ENCODE results near the gene DDC.

DDC gene

GRCh38 chr7:50564640-50565558, at the start of gene DDC:
DDC (minus strand) TSS chr7:50565405; CDS start chr7:50544085, 21,320 bp downstream.
- DNase-seq, result no peak

GRCh38 chr7:50613473-50613872, 48.3 kb upstream of the DDC start:
- DNase-seq, result no peak

GRCh38 chr7:50612704-50613103, 47.5 kb upstream of the DDC start:
- DNase-seq, result no peak

GRCh38 chr7:50610521-50611277, 45.5 kb upstream of the DDC start:
- DNase-seq, result no peak

GRCh38 chr7:50608196-50608906, 43.1 kb upstream of the DDC start:
- DNase-seq, result no peak

- DNase-seq, result no peak
Measured at GRCh38 chr7:50607524-50608125, 42.4 kb upstream of the DDC start.

GRCh38 chr7:50605059-50605458, 39.9 kb upstream of the DDC start:
- DNase-seq, result no peak

- no peak for DNase-seq
Measured at GRCh38 chr7:50603287-50603686, 38.1 kb upstream of the DDC start.

GRCh38 chr7:50599385-50599784, 34.2 kb upstream of the DDC start:
- DNase-seq, result no peak

- DNase-seq, result no peak
Measured at GRCh38 chr7:50598460-50599343, 33.5 kb upstream of the DDC start.

GRCh38 chr7:50596484-50596883, 31.3 kb upstream of the DDC start:
- no peak for DNase-seq

- no peak for DNase-seq
Measured at GRCh38 chr7:50595491-50596102, 30.4 kb upstream of the DDC start.

GRCh38 chr7:50594734-50595485, 29.7 kb upstream of the DDC start:
- DNase-seq, result no peak

GRCh38 chr7:50594136-50594535, 28.9 kb upstream of the DDC start:
- DNase-seq, result no peak

GRCh38 chr7:50592940-50593339, 27.7 kb upstream of the DDC start:
- no peak for DNase-seq

GRCh38 chr7:50591480-50592438, 26.6 kb upstream of the DDC start:
- no peak for DNase-seq

- DNase-seq, result no peak
Measured at GRCh38 chr7:50591098-50591479, 25.9 kb upstream of the DDC start.

- no peak for DNase-seq
Measured at GRCh38 chr7:50590535-50590934, 25.3 kb upstream of the DDC start.

GRCh38 chr7:50589364-50589763, 24.2 kb upstream of the DDC start:
- DNase-seq, result no peak

- no peak for DNase-seq
Measured at GRCh38 chr7:50588937-50589336, 23.7 kb upstream of the DDC start.
